Subcutaneous adipose tissue (tissue), 4 donors: Measurements from ENCODE around the gene PRDM12. TPM values are rescaled to one million over a fixed set of nuclear protein-coding genes. Genes with fewer than 3 reads are reported as not detected.

Source experiments
- total RNA-seq, 4 donors: library from RNA; depleted of rRNA; stranded (reverse); fragments of >200 nt; gene quantifications; one replicate each; pipeline ENCODE4 v1.1.0, GENCODE V29; 2016
- TF ChIP-seq, protein P1 (sequence below): fragments of 450-650 bp; IDR thresholded peaks from one replicate; pipeline ENCODE4 v1.5.1; 2016; ENCODE audit warnings: low read depth, mild to moderate bottlenecking, control low read depth, antibody characterized with exemption, moderate library complexity

Gene PRDM12
- total RNA-seq, 4 donors from 2014 or later = not detected

GRCh38 chr9:130654879-130655278 is 9.5 kb upstream of the PRDM12 start:
- TF ChIP-seq, protein P1, sequence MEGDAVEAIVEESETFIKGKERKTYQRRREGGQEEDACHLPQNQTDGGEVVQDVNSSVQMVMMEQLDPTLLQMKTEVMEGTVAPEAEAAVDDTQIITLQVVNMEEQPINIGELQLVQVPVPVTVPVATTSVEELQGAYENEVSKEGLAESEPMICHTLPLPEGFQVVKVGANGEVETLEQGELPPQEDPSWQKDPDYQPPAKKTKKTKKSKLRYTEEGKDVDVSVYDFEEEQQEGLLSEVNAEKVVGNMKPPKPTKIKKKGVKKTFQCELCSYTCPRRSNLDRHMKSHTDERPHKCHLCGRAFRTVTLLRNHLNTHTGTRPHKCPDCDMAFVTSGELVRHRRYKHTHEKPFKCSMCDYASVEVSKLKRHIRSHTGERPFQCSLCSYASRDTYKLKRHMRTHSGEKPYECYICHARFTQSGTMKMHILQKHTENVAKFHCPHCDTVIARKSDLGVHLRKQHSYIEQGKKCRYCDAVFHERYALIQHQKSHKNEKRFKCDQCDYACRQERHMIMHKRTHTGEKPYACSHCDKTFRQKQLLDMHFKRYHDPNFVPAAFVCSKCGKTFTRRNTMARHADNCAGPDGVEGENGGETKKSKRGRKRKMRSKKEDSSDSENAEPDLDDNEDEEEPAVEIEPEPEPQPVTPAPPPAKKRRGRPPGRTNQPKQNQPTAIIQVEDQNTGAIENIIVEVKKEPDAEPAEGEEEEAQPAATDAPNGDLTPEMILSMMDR = no peak

DNA sequence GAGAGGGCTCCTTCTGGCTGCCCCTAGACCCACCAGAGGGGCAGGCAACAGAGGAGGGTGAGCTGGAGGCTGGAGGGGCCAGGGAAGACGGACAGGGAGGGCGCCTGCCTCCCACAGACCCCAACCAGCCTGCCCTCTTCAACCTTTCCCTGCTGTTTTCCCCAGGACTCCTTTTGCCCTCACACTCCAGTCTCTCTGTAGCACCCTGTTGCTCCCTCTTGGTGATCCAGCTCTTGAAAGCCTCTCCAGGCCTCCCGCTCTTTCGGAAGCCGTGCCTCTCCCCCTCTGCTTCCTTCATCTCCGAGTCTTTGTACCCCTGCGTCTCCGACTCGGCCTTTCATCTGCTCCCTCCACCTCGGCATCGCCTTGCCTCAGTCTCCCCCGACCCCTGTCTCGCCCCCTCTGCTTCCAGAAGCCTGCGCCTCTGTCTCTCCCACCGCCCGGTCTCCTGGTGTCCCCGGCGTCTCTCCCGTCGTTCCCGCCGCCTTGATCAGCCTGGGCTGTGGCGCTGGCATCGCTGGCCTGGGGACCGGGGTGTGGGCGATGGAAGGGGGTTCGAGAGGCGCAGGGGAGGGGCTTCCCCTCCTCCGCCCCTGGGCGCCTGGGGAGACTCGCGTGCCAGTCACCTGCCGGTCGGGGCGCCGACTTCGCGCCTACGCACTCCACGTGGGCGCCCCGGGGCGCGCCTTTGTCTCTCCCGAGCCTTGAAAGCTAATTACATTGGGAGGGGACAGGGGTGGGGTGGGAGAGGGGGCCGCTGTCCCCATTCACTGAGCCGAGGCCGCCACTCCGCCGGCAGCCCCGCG is 5.3 kb upstream of the PRDM12 start:
- TF ChIP-seq, protein P1 = no peak

GRCh38 chr9:130659699-130660248 is 4.6 kb upstream of the PRDM12 start:
- TF ChIP-seq, protein P1 = no peak

GRCh38 chr9:130660326-130660682 is 4.1 kb upstream of the PRDM12 start:
- TF ChIP-seq, protein P1 = no peak

GRCh38 chr9:130660683-130661450 is 3.5 kb upstream of the PRDM12 start:
- TF ChIP-seq, protein P1 = no peak

DNA sequence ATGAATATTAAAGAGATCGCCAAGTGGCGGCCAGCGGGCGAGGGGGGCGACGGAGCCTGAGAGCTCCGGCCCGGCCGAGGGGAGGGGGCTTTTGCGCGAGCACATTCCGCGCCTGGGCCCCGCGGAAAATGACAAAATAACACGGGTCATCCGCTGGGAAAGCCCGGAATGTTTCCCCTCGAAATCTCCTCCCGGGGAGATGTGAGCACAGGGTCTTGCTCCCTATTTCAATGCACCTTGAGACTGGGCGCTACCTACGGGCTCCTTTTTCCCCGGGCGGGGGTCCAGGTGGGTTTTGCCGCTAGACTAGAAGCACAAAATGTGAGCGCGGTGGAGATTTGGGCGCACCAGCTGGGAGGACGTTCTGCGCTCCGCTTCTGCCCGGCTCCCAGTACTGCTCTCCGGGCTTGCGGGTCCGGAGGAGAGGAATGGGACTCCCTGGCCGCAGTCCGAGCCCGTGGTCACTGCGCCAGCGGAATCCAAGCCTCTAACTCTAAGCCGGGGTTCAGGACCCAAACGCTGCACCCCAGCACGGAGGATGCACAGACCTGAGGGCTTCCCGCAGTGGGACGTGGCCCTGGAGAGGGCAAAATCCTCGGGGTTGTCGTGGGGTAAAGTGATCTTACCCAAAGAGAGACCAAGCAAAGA is 2.8 kb upstream of the PRDM12 start:
- TF ChIP-seq, protein P1 = no peak
